Mucosa of descending colon (tissue), 3 donors: Measurements from ENCODE around the gene CCDC40. TPM values are rescaled to one million over a fixed set of nuclear protein-coding genes. Genes with fewer than 3 reads are reported as not detected.

Source experiments
- ATAC-seq: fragments of 200-7000 bp; cut with Tn5 transposase; one replicate; pipeline ENCODE4 v1.9.1; 2020; ENCODE audit warnings: mild to moderate bottlenecking, moderate library complexity
- DNase-seq, 3 donors: peaks; one replicate each; pipeline ENCODE4 v3.0.0-alpha.2; 2020
- H3K36me3 ChIP-seq: fragments of 200-600 bp; one replicate; pipeline ENCODE4 v1.8.0; 2021; ENCODE audit warnings: low read depth, mild to moderate bottlenecking
- H3K4me1 ChIP-seq: fragments of 200-600 bp; one replicate; pipeline ENCODE4 v1.8.0; 2021; ENCODE audit warnings: low read depth, mild to moderate bottlenecking
- H3K4me3 ChIP-seq: fragments of 200-600 bp; one replicate; pipeline ENCODE4 v1.8.0; 2021; ENCODE audit warnings: mild to moderate bottlenecking
- H3K9me3 ChIP-seq: fragments of 200-600 bp; one replicate; pipeline ENCODE4 v1.8.0; 2021; ENCODE audit warnings: mild to moderate bottlenecking
- intact Hi-C, 2 donors: fragments of 100-400 bp; cut with DNase I in 1 of 2; cut with micrococcal nuclease in 1 of 2; formaldehyde crosslinking; loops; one replicate each; pipeline versions ENCODE4 v1.11.0 to v1.11.1; 2022; cut with DNase I, micrococcal nuclease
- total RNA-seq, 3 donors: library from RNA; stranded (reverse); fragmentation: NEBNext Ultra II Directional in 2 of 3; extraction: Animal tissue kit (Norgen Biotek cat#: 25700) in 2 of 3; gene quantifications; one replicate each; pipeline versions ENCODE4 v1.2.1 to v1.2.4, GENCODE V29; 2021 to 2023
- TF ChIP-seq, protein P1 (sequence below): fragments of 200-600 bp; IDR thresholded peaks from one replicate; pipeline ENCODE4 v1.8.0; 2022; ENCODE audit warnings: antibody characterized with exemption, mild to moderate bottlenecking
- donor health status: DM: no; HTN: no; CAD: no; lungs with moderate emphysema.
- donor health status: DM: no; HTN: no; CAD: no.
- donor health status: DM: no; HTN: yes; CAD: no.

CCDC40 gene
- total RNA-seq, 3 donors from 2014 or later, result 2.1 to 5.9 (median 2.7) TPM

DNA sequence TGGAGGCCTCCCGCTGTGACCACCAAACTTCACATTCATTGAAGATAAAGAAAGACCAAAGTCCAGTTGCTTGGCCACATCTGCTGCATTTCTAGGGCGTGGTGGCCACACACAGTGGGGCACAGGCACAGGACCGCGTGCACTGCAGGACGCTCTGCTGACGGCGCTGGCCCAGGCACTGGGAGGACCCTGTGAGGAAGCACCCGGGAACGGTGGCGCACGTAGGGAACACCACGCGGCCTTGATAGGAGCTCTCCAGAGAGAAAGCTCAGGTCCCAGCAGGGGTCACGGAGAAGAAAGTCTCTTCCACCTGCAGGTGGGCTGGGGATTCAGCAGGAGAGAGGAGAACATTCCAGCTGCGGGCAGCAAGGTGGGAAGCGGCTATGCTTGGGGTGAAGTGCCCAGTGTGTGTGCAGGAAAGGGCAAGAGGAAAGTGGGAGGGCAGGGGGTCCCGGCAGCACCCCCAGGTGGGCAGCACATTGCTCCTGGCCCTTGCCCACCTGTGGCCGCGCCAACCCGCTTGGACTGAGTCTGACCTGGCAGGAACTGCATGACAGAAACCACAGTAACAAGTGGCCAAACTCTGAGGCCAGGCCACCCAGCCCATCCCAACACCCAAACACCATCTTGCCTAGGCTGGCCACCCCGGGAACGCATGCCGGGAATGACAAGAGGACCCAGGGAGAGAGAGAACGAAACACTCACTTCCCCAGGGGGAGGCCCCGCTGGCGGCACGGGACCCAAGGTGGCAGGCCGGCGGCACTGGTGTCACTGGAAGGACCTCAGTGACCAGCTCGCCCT, 33.6 kb upstream of the CCDC40 start:
- Histone ChIP-seq H3K4me3 (no peak overlapping the region), H3K9me3 (no peaks in the 10 kb centered on the region), H3K36me3 (no peaks in the 10 kb centered on the region), H3K4me1 (peaks cover 7% of the 10 kb centered on the region)
- DNase-seq (no peak), ATAC-seq (peak; percentile 70)
- TF ChIP-seq, protein P1, sequence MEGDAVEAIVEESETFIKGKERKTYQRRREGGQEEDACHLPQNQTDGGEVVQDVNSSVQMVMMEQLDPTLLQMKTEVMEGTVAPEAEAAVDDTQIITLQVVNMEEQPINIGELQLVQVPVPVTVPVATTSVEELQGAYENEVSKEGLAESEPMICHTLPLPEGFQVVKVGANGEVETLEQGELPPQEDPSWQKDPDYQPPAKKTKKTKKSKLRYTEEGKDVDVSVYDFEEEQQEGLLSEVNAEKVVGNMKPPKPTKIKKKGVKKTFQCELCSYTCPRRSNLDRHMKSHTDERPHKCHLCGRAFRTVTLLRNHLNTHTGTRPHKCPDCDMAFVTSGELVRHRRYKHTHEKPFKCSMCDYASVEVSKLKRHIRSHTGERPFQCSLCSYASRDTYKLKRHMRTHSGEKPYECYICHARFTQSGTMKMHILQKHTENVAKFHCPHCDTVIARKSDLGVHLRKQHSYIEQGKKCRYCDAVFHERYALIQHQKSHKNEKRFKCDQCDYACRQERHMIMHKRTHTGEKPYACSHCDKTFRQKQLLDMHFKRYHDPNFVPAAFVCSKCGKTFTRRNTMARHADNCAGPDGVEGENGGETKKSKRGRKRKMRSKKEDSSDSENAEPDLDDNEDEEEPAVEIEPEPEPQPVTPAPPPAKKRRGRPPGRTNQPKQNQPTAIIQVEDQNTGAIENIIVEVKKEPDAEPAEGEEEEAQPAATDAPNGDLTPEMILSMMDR, result no peak
- intact Hi-C loops, result no loop called here

- no peak for ATAC-seq
- Histone ChIP-seq H3K36me3 (no peaks in the 10 kb centered on the region), H3K4me1 (peaks cover 11% of the 10 kb centered on the region), H3K4me3 (no peak overlapping the region), H3K9me3 (no peaks in the 10 kb centered on the region)
- TF ChIP-seq, protein P1, result no peak
- no peak for DNase-seq
- intact Hi-C loops, result no loop called here
Measured at GRCh38 chr17:80003969-80004368, 32.5 kb upstream of the CCDC40 start.

GRCh38 chr17:80005360-80006338, 30.8 kb upstream of the CCDC40 start:
- no peak overlapping the region for H3K4me3 ChIP-seq
- H3K36me3 ChIP-seq, result no peaks in the 10 kb centered on the region
- ATAC-seq, result peak; percentile 65
- H3K9me3 ChIP-seq, result no peaks in the 10 kb centered on the region
- DNase-seq, result peak in 2 of 3 donors; percentile 44 to 66
- H3K4me1 ChIP-seq, result peaks cover 11% of the 10 kb centered on the region
- intact Hi-C loops, result no loop called here
- TF ChIP-seq, protein P1, result peak; percentile 98

DNA sequence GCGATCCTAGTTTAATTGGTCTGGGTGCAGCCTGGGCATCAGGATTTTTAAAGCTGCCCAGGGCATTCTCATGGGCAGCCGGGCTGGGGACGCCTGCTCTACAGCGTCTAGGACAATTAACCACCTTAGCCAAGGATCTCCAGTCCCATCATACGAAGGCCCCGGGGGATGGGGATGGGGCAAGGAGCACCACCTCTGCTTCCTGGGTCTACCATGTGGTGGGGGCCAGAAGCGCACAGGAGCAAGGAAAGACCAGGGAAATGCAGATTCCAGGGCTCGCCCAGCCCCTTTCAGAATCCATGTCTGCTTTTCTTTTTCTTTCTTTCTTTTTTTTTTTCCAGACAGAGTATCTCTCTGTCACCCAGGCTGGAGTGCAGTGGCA, 30.1 kb upstream of the CCDC40 start:
- intact Hi-C loops, result no loop called here
- Histone ChIP-seq H3K9me3 (no peaks in the 10 kb centered on the region), H3K36me3 (no peaks in the 10 kb centered on the region), H3K4me1 (peaks cover 11% of the 10 kb centered on the region), H3K4me3 (no peak overlapping the region)
- no peak for ATAC-seq
- no peak for DNase-seq
- TF ChIP-seq, protein P1, result no peak

DNA sequence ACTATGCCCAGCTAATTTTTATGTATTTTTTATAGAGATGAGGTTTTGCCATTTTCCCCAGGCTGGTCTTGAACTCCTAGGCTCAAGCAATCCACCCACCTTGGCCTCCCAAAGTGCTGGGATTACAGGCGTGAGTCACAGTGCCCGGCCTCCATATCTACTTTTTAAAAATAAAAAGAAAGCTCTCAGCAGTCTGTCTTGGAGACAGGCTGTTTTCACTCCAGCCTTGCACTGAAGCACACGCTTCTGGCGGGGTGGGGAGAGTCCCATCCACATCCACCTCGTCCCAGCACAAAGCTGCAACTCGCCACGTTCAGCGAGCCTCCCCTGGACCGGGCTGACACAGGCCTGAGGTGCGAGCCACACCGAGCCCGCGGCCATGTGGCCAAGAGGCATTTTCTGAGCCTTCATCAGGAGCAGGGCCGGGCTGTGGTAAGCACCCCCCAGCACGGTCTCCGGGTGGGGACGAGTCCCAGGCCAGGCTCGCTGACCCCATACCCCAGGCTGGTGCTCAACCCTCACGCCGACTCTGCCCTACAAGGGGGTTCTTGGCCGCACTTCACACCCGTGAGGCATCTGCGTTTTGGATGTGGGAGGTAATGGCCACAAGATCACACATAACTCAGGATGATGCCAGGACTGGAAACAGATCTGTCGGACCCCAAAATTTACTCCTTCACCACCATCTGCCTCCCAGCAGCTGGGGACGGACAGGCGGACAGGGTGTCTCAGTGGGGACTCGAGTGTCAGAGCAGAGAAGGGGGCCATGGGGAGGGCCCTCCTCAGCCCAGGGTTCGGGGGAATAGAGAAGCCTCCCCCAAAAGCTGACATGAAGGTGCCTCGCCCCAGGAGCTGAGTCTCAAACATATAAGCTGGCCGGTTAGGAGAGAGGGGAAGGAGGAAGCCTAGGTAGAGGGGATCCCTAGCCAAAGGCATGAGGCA, 29.4 kb upstream of the CCDC40 start:
- DNase-seq (peak in 1 of 3 donors; percentile 47), ATAC-seq (no peak)
- TF ChIP-seq, protein P1, result no peak
- no peak overlapping the region for H3K4me3 ChIP-seq
- intact Hi-C loops, result no loop called here
- no peaks in the 10 kb centered on the region for H3K9me3 ChIP-seq
- H3K4me1 ChIP-seq, result peaks cover 11% of the 10 kb centered on the region
- H3K36me3 ChIP-seq, result no peaks in the 10 kb centered on the region
